HepG2 (cell line): Measurements from ENCODE around the gene ESR2. TPM values are rescaled to one million over a fixed set of nuclear protein-coding genes. Genes with fewer than 3 reads are reported as not detected.

Experiments
- BORCS8-MEF2B ChIP-seq: sonication (generic); formaldehyde crosslinking; IDR thresholded peaks from 2 replicates; pipeline ENCODE4 v1.8.0; 2022; ENCODE audit warnings: mild to moderate bottlenecking, missing genetic modification reagents
- E2F1 ChIP-seq: sonication (generic); formaldehyde crosslinking; IDR thresholded peaks from 2 replicates; pipeline ENCODE4 v1.5.0; 2020; ENCODE audit warnings: missing genetic modification reagents
- EHMT2 ChIP-seq: fragments of 200-600 bp; sonication (generic); IDR thresholded peaks from 2 replicates; pipeline ENCODE4 v1.7.0; 2017; ENCODE audit warnings: antibody characterized with exemption, low read depth, low read length, borderline replicate concordance
- ELF1 ChIP-seq: sonication (generic); formaldehyde crosslinking; IDR thresholded peaks from 2 replicates; pipeline ENCODE4 v1.4.0; 2020; ENCODE audit warnings: missing genetic modification reagents
- GABPA ChIP-seq, 2 experiments: IDR thresholded peaks; 2 replicates each; pipeline ENCODE4 v1.6.1; 2011 to 2016; ENCODE audit warnings: low read depth in 2 of 2, low read length in 1 of 2, missing biosample characterization in 1 of 2, missing genetic modification characterization in 1 of 2
- HOXA9 ChIP-seq: sonication (generic); formaldehyde crosslinking; IDR thresholded peaks from 2 replicates; pipeline ENCODE4 v1.8.1; 2022; ENCODE audit warnings: missing genetic modification reagents, mild to moderate bottlenecking, moderate library complexity, borderline replicate concordance
- RELA ChIP-seq: sonication (generic); formaldehyde crosslinking; IDR thresholded peaks from 2 replicates; pipeline ENCODE4 v1.4.0; 2020; ENCODE audit warnings: missing genetic modification reagents
- TFE3 ChIP-seq: IDR thresholded peaks from 2 replicates; pipeline ENCODE4 v1.6.1; 2016
- ZNF230 ChIP-seq: sonication (generic); formaldehyde crosslinking; IDR thresholded peaks from 2 replicates; pipeline ENCODE4 v1.4.0; 2020; ENCODE audit warnings: mild to moderate bottlenecking, missing genetic modification reagents
- ZNF431 ChIP-seq: sonication (generic); formaldehyde crosslinking; IDR thresholded peaks from 2 replicates; pipeline ENCODE4 v1.9.0; 2022; ENCODE audit warnings: missing genetic modification reagents, low read depth, mild to moderate bottlenecking, borderline replicate concordance
- ZNF549 ChIP-seq: sonication (generic); formaldehyde crosslinking; IDR thresholded peaks from 2 replicates; pipeline ENCODE4 v1.5.0; 2020; ENCODE audit warnings: missing genetic modification reagents
- ZNF597 ChIP-seq: sonication (generic); formaldehyde crosslinking; IDR thresholded peaks from 2 replicates; pipeline ENCODE4 v1.5.0; 2020; ENCODE audit warnings: missing genetic modification reagents
- ZNF782 ChIP-seq: sonication (generic); formaldehyde crosslinking; IDR thresholded peaks from 2 replicates; pipeline ENCODE4 v1.4.0; 2020; ENCODE audit warnings: missing genetic modification reagents, mild to moderate bottlenecking, borderline replicate concordance
- ZNF83 ChIP-seq: sonication (generic); formaldehyde crosslinking; IDR thresholded peaks from 2 replicates; pipeline ENCODE4 v1.4.0; 2020; ENCODE audit warnings: missing genetic modification reagents, mild to moderate bottlenecking, borderline replicate concordance
- ZSCAN21 ChIP-seq: sonication (generic); formaldehyde crosslinking; IDR thresholded peaks from 2 replicates; pipeline ENCODE4 v1.8.0; 2022; ENCODE audit warnings: mild to moderate bottlenecking, missing genetic modification reagents, moderate library complexity, borderline replicate concordance
- polyA plus RNA-seq, 8 experiments: library from polyadenylated mRNA; depleted of rRNA in 3 of 8; stranded (reverse) in 7 of 8; unstranded in 1 of 8; fragments of >200 nt; fragmentation: Illumina TruSeq in 4 of 8; extraction: Trizol in 4 of 8; gene quantifications; 2 replicates each; pipeline versions ENCODE4 v1.2.1 to v1.2.3, GENCODE V29; 2011 to 2016; ENCODE audit warnings: low read depth in 4 of 8, missing spikeins in 1 of 8, mixed read lengths in 1 of 8; ENCODE audit not compliant: insufficient read depth in 1 of 8
- total RNA-seq, 5 experiments: library from RNA; depleted of rRNA; stranded (reverse); fragments of >200 nt; fragmentation: Illumina TruSeq; extraction: Trizol; gene quantifications; 2 replicates each; pipeline ENCODE4 v1.2.3, GENCODE V29; 2016; ENCODE audit warnings: low read depth in 1 of 5

The ESR2 gene
- total and polyA plus RNA-seq, 2 of the 13 experiments (the other 11 are each of a cell fraction or from before 2014, with no cell fraction given) = 0.01 to 0.04 TPM

- TF ChIP-seq ZNF230 (CRISPR knock-in tag) (no peak), ZNF782 (CRISPR knock-in tag) (no peak), E2F1 (CRISPR knock-in tag) (peak; percentile 68), RELA (CRISPR knock-in tag) (no peak), BORCS8-MEF2B (CRISPR knock-in tag) (no peak; the same call in 1 of the 2 replicates), ZSCAN21 (CRISPR knock-in tag) (no peak), TFE3 (CRISPR knock-in tag) (peak; percentile 35; the same call in 1 of the 2 replicates), ZNF83 (peak; percentile 92; the same call in 1 of the 2 replicates), ZNF597 (no peak), GABPA (IDR thresholded peaks at IDR 0.05; ENCODE audit: low read depth, low read length) (peak; percentile 71), GABPA (CRISPR knock-in tag; IDR thresholded peaks at IDR 0.05; ENCODE audit: low read depth) (peak; percentile 87), ELF1 (CRISPR knock-in tag) (peak; percentile 63), ZNF549 (CRISPR knock-in tag) (no peak), ZNF431 (peak; percentile 73; the same call in 1 of the 2 replicates), HOXA9 (no peak), EHMT2 (no peak)
Observed at GRCh38 chr14:64338616-64339316, 44.6 kb upstream of the ESR2 start (continued).
